ENCODE data around the gene VANGL1. TPM values are rescaled to one million over a fixed set of nuclear protein-coding genes. Genes with fewer than 3 reads are reported as not detected.
A peak's percentile ranks its signal among the peaks of the same experiment; 100 is the strongest.
"Not testable (repeated sequence)": the region's sequence is repeated elsewhere in the genome, so short reads cannot be mapped to it uniquely, and the experiment has no call there.

VANGL1 gene
- 5.2 TPM for total RNA-seq
- long read RNA-seq, full-length matches to known transcripts: 8 of 12 reads
- long read RNA-seq, partial matches to known transcripts: 4 of 12 reads
- long read RNA-seq, other reads (novel, unspliced or antisense): 0 of 12 reads

- DNase-seq: peak; percentile 87
- peak; percentile 94 for ATAC-seq (ENCODE audit: poor library complexity)
- intact Hi-C loops (cut with DNase I): no loop called here
Measured at GRCh38 chr1:115641762-115642167, at the start of gene VANGL1. VANGL1 (plus strand) TSS chr1:115641970; CDS start chr1:115651414, 9,444 bp downstream.

GRCh38 chr1:115592264-115592663 is 49.5 kb upstream of the VANGL1 start:
- intact Hi-C loops (cut with DNase I): loop anchor here (10.0 kb wide), 1 partner anchor 617 kb away; no protein-coding TSS in a partner anchor
- DNase-seq: no peak
- no peak for ATAC-seq (ENCODE audit: poor library complexity)

- ATAC-seq (ENCODE audit: poor library complexity) (peak; percentile 63), DNase-seq (no peak)
- intact Hi-C loops (cut with DNase I): loop anchor here (10.0 kb wide), 1 partner anchor 619 kb away; no protein-coding TSS in a partner anchor
Measured at GRCh38 chr1:115593365-115594259, 48.2 kb upstream of the VANGL1 start.

GRCh38 chr1:115594600-115594999 is 47.2 kb upstream of the VANGL1 start:
- DNase-seq (no peak), ATAC-seq (ENCODE audit: poor library complexity) (no peak)
- intact Hi-C loops (cut with DNase I): loop anchor here (10.0 kb wide), 1 partner anchor 620 kb away; no protein-coding TSS in a partner anchor

GRCh38 chr1:115595279-115596079 is 46.3 kb upstream of the VANGL1 start:
- intact Hi-C loops (cut with DNase I): loop anchor here (5.0 to 10.0 kb wide), 3 partner anchors 48 to 621 kb away; no protein-coding TSS in a partner anchor
- DNase-seq (peak; percentile 93), ATAC-seq (ENCODE audit: poor library complexity) (peak; percentile 92)

- DNase-seq (no peak), ATAC-seq (ENCODE audit: poor library complexity) (no peak)
- intact Hi-C loops (cut with DNase I): loop anchor here (5.0 to 10.0 kb wide), 3 partner anchors 49 to 621 kb away; no protein-coding TSS in a partner anchor
Measured at GRCh38 chr1:115596080-115596780, 45.5 kb upstream of the VANGL1 start.

- ATAC-seq (ENCODE audit: poor library complexity): no peak
- no peak for DNase-seq
- intact Hi-C loops (cut with DNase I): no loop called here
Measured at GRCh38 chr1:115604508-115604907, 37.3 kb upstream of the VANGL1 start.

GRCh38 chr1:115606305-115606704 is 35.5 kb upstream of the VANGL1 start:
- DNase-seq: no peak
- ATAC-seq (ENCODE audit: poor library complexity): no peak
- intact Hi-C loops (cut with DNase I): no loop called here

GRCh38 chr1:115609021-115609420 is 32.7 kb upstream of the VANGL1 start:
- ATAC-seq (ENCODE audit: poor library complexity) (no peak), DNase-seq (no peak)
- intact Hi-C loops (cut with DNase I): loop anchor here (2.0 kb wide), 1 partner anchor 98 kb away; no protein-coding TSS in a partner anchor

GRCh38 chr1:115613767-115614166 is 28.0 kb upstream of the VANGL1 start:
- no peak for DNase-seq
- no peak for ATAC-seq (ENCODE audit: poor library complexity)
- intact Hi-C loops (cut with DNase I): loop anchor here (5.0 kb wide), 1 partner anchor 159 kb away; no protein-coding TSS in a partner anchor

GRCh38 chr1:115620453-115620852 is 21.3 kb upstream of the VANGL1 start:
- intact Hi-C loops (cut with DNase I): no loop called here
- no peak for ATAC-seq (ENCODE audit: poor library complexity)

GRCh38 chr1:115620950-115621349 is 20.8 kb upstream of the VANGL1 start:
- no peak for ATAC-seq (ENCODE audit: poor library complexity)
- intact Hi-C loops (cut with DNase I): no loop called here
- DNase-seq: no peak

More at GRCh38 chr1:115620453-115620852, 21.3 kb upstream of the VANGL1 start:
- no peak for DNase-seq

- no peak for DNase-seq
- ATAC-seq (ENCODE audit: poor library complexity): peak; percentile 68
- intact Hi-C loops (cut with DNase I): no loop called here
Measured at GRCh38 chr1:115624859-115625258, 16.9 kb upstream of the VANGL1 start.

- DNase-seq (no peak), ATAC-seq (ENCODE audit: poor library complexity) (peak; percentile 36)
- intact Hi-C loops (cut with DNase I): no loop called here
Measured at GRCh38 chr1:115630342-115630741, 11.4 kb upstream of the VANGL1 start.

GRCh38 chr1:115632251-115633026 is 9.3 kb upstream of the VANGL1 start:
- intact Hi-C loops (cut with DNase I): no loop called here
- ATAC-seq (ENCODE audit: poor library complexity) (no peak), DNase-seq (no peak)

- DNase-seq; intact Hi-C loops (cut with DNase I); ATAC-seq (ENCODE audit: poor library complexity): not testable (repeated sequence)
Measured at GRCh38 chr1:115633606-115634005, 8.2 kb upstream of the VANGL1 start.

GRCh38 chr1:115637247-115637646 is 4.5 kb upstream of the VANGL1 start:
- DNase-seq; ATAC-seq (ENCODE audit: poor library complexity); intact Hi-C loops (cut with DNase I): not testable (repeated sequence)
